HG03342 (cell line): ENCODE data around the gene TUT1.
A peak's percentile ranks its signal among the peaks of the same experiment; 100 is the strongest.
"Not testable (repeated sequence)": the region's sequence is repeated elsewhere in the genome, so short reads cannot be mapped to it uniquely, and the experiment has no call there.

Source experiments
- ATAC-seq: cut with Tn5 transposase; IDR thresholded peaks from one replicate; pipeline ENCODE4 v1.9.1; 2021; ENCODE audit warnings: mild to moderate bottlenecking, moderate library complexity; ENCODE audit not compliant: unreplicated experiment

TUT1 gene

DNA sequence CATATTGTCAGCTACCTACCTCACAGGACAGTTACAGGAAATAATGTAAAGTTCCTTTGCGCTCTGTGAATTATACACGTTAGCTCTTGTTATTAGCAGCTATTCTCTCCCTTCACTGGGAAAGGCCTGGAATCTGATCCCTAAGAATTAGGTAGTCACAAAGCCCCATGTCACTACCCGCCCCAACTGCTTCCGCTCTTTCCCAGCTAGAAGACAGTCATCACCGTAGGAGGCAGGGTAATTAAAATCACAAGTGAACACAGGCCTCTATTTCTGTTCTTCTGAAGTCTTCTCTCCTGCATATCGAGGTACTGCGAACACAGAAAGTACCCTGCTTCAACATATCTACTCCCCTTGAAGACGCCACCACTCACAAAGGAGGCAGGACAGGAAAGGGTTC lies 32.1 kb downstream of the TUT1 start:
- no peak for ATAC-seq

DNA sequence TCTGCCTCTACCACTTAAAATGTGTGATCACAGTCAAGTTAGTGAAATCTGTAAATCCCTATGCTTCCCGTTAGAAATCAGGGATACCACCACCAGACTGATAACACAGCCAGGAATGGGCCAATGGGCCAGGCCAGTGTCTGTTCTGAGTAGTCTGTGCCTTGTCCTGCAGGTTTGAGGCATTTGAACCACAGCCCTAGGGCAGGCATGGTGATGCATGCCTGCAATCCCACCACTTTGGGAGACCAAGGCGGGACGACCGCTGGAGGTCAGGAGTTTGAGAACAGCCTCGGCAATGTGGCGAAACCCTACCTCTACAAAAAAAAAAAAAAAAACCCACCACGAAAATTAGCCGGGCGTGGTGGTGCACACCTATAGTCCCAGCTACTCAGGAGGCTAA lies 32.7 kb downstream of the TUT1 start:
- no peak for ATAC-seq

- ATAC-seq: peak; percentile 15
Measured at GRCh38 chr11:62556875-62557631, 34.3 kb downstream of the TUT1 start.

GRCh38 chr11:62556108-62556874 lies 35.0 kb downstream of the TUT1 start:
- ATAC-seq: peak; percentile 33

DNA sequence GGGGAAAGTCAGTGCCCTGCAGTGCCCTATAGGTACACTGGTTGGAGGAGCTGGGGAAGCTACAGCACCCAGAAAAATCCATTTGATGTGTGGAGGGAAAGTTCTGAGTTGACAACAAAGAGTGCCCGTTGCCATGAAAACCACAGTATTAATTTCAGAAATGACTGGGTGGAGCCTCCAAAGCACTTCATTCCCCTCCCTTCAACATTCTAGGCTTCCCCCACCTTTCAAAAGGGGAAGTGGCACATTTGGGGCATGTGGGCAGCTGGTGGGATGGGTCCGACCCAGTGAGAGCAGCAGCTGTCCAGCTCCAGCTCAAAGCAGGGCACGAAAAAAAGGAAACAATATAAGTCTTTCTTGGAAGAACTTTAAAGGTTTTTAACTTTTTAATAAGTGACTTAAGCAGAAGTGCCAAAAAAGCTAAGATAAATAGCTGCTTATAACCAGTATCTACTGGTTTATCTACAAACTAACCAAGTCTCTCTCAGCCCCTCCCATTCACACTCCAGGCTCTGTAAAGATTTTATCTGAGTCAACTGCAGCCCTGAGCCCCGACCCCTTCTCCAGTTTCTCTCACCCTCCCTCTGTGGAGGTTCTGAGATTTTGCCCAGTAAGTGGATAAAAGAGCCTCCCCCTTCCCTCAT lies 35.7 kb downstream of the TUT1 start:
- peak; percentile 32 for ATAC-seq

DNA sequence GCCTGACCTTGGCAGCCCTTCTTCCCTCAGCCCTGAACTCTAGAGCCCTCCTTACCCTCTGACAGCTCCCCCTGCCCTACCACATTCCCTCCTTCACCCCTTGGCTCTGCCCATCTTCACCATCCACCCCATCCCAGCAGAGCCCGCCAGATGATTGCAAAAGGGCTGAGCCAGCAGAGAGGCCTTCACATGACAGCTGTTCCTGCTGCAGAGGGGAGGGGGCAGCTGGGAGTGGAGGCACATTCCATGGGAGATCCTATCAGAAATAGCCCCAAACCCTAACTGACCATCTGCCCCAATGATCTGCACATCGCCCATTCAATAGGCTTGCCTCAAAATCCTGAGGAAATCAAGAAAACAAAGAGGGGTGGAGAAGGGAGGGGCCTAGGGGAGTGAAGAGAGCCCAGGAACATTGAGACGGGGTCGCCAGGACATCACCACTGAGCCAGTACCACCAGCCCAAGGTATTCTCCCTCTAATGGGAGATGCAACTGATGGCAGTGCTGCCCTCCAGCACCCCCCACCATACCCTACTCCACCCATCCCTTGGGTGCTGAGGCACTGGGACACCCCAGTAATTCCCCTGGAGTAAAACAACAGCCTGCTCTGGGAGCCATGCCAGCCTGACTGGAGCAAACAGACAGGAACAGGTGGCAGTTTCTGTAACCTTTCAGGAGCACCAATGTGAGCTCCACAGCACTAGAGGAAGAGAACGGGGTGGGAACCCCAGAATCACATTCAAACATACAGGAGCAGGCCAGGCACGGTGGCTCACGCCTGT lies 36.7 kb downstream of the TUT1 start:
- no peak for ATAC-seq

DNA sequence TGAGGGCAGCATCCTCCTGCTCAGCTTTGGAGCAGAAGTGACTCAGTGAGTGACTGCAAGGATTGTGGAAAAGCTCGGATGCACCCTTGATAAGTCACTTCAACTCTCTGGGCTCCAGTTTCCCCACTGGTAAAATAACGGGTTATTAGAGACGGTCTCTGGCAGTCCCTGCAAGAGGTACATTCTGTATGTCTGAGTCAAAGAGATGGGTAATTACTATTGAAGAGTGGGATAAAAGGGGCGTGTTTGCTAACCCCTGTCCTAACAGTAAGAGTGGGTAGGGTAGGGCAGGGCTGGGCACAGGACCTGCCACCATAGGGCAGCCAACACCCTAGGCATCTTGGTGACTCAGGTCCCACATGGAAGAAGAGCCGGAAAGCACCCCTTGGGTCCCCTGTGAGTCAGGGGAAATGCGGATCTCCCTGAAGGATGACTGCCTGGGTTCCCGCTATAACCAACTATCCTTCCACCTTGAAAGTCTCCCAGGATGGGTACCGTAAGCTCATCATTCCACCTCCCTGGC lies 37.4 kb downstream of the TUT1 start:
- no peak for ATAC-seq

DNA sequence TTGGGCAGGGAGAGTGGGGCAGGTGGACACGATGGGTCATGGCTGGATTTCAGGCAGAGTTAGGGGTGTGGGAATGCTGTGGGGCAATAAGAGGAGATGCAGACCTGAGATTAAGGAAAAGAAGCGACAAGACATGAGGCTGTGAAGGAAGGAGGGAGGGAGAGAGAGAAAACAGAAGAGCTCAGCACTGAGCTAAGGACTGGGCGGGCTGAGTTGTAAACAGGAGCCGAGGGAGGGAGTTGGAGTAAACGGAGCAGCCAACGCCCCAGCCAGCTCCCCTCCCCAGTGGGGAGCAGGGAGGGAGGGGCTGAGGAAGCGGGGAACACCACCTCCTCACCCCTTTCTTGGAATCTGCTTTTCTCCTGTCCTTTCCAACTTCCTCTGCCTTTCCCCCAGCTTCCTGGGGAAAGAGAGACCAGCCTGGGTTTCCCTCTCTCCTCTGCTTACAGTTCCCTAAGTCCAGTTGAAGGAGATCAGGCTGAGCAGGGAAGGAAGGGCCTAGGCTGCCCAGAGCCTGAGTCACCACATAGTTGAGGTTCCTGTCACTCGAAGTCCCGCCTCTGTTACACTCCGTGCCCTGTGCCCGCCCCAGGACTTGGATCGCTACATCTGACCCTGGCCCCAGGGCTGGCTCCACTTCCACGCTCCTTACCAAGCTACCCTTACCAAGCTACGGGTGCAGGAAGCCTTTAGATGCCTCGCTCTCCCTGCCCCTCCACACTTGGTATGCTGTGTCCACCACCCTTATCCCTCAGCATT lies 38.1 kb downstream of the TUT1 start:
- ATAC-seq: no peak

DNA sequence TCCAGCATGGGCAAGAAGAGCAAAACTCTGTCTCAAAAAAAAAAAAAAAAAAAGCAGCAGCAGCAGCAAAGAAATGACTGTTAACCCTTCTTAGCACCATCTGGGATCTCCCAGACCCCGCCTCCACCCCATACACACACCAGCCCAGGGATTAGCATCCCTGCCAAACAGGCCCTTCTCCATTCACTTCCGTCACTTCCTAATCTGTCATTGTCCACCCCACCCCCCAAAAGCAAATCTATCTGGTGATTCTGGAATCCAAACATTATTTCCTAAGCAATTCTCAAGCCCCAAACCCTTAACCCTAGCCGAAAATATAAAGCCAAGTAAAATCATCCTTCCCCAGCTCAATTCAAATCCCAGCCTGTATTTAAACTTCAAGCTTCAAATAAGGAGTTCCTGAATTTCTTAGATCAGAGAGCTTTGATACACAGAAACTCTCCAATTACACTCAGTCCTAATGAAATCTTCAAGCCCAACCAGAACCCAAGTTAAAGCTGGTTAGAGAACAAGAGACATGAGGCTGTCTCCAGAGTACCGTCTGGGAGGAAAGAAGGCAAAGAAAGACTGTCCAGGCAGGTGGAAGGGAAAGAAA lies 38.7 kb downstream of the TUT1 start:
- no peak for ATAC-seq

GRCh38 chr11:62550478-62550877 lies 40.8 kb downstream of the TUT1 start:
- ATAC-seq: not testable (repeated sequence)

DNA sequence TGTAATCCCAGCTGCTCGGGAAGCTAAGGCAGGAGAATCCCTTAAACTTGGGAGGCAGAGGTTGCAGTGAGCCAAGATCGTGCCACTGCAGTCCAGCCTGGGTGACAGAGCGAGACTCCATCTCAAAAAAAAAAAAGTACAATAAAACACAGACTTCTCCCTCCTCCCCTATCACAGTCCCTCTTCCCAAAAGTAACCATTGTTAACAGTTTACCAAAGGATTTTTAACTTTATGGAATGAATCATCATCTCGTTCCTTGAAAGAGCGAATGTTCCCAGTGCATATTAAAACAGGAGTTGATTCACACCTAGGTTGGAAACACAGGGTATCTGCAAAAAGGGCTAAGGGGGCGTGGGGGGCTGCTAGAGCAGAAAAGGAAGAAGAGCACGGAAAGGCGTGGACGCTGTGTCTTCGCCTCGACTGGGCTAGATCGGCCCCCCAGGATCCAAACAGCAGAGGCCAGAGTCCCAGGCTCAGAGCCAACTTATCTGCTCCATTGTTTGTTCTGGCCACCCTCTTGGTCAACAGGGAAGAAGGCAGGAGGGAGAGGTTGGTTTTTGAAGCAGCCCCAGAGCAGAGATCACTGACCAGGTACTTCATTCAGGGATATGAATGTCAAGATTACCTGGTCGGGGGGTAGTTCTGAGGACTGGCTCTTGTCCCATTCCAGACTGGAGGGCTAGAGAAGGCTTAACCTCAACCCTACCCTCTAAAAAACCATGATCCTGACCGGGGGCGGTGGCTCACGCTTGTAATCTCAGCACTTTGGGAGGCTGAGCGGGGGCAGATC lies 42.6 kb downstream of the TUT1 start:
- no peak for ATAC-seq

DNA sequence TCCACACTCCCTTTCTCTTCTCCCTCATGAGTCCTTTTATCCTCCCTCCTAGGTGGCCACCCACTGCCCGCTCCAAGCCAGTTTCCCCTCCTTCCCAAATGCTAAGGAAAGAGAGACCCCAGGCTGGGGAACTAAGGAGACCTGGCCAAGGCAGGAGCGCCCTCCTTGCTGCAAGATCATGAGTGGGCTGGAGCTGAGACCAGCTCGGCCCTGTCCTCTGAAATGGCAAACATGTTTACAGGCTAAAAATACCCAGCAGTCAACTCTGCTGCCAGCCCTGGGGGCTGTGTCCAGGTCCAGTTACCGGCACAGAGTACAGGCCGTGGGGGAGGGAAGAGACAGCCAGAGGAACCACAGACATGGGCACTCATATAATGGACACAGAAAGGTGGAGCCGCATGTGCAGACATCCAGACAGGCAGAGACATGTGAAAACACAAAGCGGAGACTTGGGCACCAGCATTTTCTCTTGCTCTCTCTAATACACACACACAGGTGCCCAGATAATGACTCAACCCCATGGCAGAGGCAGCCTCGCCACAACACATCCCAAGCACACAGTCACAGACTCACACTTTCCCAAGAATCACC lies 43.5 kb downstream of the TUT1 start:
- no peak for ATAC-seq

GRCh38 chr11:62546929-62547625 lies 44.2 kb downstream of the TUT1 start:
- ATAC-seq: no peak

GRCh38 chr11:62546244-62546928 lies 44.9 kb downstream of the TUT1 start, which contains the start of gene AHNAK:
Gene AHNAK (minus strand): TSS chr11:62546806. CDS start chr11:62536098, 10,708 bp downstream.
- ATAC-seq: peak; percentile 37

DNA sequence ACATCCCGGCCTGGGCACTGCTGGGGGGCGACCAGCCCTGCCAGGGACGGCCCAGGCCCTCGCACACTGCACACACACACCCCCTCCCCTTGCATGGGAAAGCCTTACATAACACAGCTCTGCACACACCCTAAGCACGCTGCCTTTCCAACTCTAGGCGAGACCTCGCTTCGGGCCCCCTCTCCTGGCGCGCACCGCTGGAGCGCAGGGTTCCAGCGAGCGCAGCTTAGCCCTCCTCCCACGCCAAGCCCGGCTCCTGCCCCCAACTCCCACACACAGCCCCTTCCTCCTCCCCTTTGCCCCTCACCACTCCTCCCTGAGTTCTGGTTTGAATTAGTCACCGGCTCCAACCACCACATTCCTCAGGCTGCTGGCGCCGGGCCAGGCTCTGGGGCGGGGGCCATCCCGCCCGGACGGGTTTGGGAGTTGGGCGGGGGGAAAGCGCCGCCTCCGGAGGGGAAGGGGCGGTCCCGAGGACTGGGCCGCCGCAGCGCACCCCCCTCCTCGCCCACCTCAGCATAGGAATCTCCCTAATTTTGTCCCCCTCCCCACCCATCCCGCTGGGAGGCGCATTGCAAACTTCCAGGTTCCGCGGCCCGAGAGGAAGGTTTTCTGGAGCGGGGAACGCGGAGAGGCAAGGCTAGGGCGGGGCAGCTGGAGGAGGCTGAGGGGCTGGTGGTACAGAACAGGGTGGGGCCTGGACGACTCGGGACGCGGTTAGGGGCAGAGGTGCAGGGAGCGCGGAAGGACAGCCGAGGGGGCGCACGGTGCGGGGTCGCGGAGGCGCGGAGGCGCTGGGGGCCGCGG lies 45.7 kb downstream of the TUT1 start:
- ATAC-seq: no peak
